Measurements from ENCODE around the gene DISC1. TPM values are rescaled to one million over a fixed set of nuclear protein-coding genes. Genes with fewer than 3 reads are reported as not detected.

Gene DISC1
- total and polyA plus RNA-seq, 2 experiments from 2014 or later: 2.1 to 6.5 TPM

- Mint-ChIP-seq H3K27me3 (ENCODE audit: insufficient read depth, low read depth, poor library complexity) (peaks cover 4% of the 10 kb centered on the region), H3K9me3 (peaks cover 14% of the 10 kb centered on the region), H3K36me3 (ENCODE audit: low read depth) (peaks cover 9% of the 10 kb centered on the region), H3K27ac (no peak overlapping the region), H3K4me1 (no peaks in the 10 kb centered on the region; the same call in 2 of the 3 replicates), H3K4me3 (no peak overlapping the region)
- H3F3A ChIP-seq (replicated peaks; ENCODE audit: low read depth): no peaks in the 10 kb centered on the region
- H3K27ac ChIP-seq (ENCODE audit: low read depth): no peak overlapping the region
- H3K4me1 ChIP-seq (ENCODE audit: insufficient read depth): 0 out of 2 replicates have a peak, but pooled peaks cover 6% of the 10 kb centered on the region
- H4K20me1 ChIP-seq (replicated peaks; ENCODE audit: insufficient read depth): no peaks in the 10 kb centered on the region
- ATAC-seq (no peak), DNase-seq (ENCODE audit: low spot score) (no peak)
- no peak for TF ChIP-seq NANOG (IDR thresholded peaks at IDR 0.05; ENCODE audit: borderline replicate concordance)
- TF ChIP-seq JUNB (IDR thresholded peaks at IDR 0.05; ENCODE audit: unreplicated experiment): no peak
- TF ChIP-seq EZH2 (IDR thresholded peaks at IDR 0.05; ENCODE audit: low read depth, unreplicated experiment): no peak
- no peak for TF ChIP-seq CREB1 (CRISPR knock-in tag; IDR thresholded peaks at IDR 0.05; ENCODE audit: low read depth)
- TF ChIP-seq ZNF331 (CRISPR knock-in tag; IDR thresholded peaks at IDR 0.05; ENCODE audit: low read depth): no peak
- TF ChIP-seq STAT1 (IDR thresholded peaks at IDR 0.05; ENCODE audit: unreplicated experiment): no peak
- no peak for TF ChIP-seq REST (IDR thresholded peaks at IDR 0.05; ENCODE audit: unreplicated experiment)
- no peak for TF ChIP-seq ZNF114 (CRISPR knock-in tag; IDR thresholded peaks at IDR 0.05)
- TF ChIP-seq CTCF (conservative IDR thresholded peaks at IDR 0.05; ENCODE audit: low read depth in 2 of 2): no peak
- no peak for TF ChIP-seq EZH2phosphoT487 (IDR thresholded peaks at IDR 0.05; ENCODE audit: unreplicated experiment)
- TF ChIP-seq POLR2AphosphoS5 (IDR thresholded peaks at IDR 0.05; ENCODE audit: low read depth): no peak
- no peak for TF ChIP-seq ETS1 (IDR thresholded peaks at IDR 0.05)
- TF ChIP-seq ZNF462 (CRISPR knock-in tag; IDR thresholded peaks at IDR 0.05): no peak
- 0 out of 2 replicates have a peak, but pooled peaks cover 2% of the 10 kb centered on the region for H3K36me3 ChIP-seq (ENCODE audit: insufficient read depth)
- H3K79me2 ChIP-seq (replicated peaks; ENCODE audit: insufficient read depth): no peaks in the 10 kb centered on the region
- H3K27me3 ChIP-seq (ENCODE audit: insufficient read depth): no peaks in the 10 kb centered on the region
- H3K4me3 ChIP-seq: no peak overlapping the region
- H2AFZ ChIP-seq: no peak overlapping the region
- H3K4me2 ChIP-seq: no peak overlapping the region
- no peaks in the 10 kb centered on the region for H3K9me2 ChIP-seq (ENCODE audit: insufficient read depth)
Measured at GRCh38 chr1:231681006-231681405, 54.4 kb downstream of the DISC1 start.
